ENCODE data around the gene ARHGAP11B.
"Not testable (repeated sequence)": the region's sequence is repeated elsewhere in the genome, so short reads cannot be mapped to it uniquely, and the experiment has no call there.

- TF ChIP-seq, protein P1, sequence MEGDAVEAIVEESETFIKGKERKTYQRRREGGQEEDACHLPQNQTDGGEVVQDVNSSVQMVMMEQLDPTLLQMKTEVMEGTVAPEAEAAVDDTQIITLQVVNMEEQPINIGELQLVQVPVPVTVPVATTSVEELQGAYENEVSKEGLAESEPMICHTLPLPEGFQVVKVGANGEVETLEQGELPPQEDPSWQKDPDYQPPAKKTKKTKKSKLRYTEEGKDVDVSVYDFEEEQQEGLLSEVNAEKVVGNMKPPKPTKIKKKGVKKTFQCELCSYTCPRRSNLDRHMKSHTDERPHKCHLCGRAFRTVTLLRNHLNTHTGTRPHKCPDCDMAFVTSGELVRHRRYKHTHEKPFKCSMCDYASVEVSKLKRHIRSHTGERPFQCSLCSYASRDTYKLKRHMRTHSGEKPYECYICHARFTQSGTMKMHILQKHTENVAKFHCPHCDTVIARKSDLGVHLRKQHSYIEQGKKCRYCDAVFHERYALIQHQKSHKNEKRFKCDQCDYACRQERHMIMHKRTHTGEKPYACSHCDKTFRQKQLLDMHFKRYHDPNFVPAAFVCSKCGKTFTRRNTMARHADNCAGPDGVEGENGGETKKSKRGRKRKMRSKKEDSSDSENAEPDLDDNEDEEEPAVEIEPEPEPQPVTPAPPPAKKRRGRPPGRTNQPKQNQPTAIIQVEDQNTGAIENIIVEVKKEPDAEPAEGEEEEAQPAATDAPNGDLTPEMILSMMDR (IDR thresholded peaks at IDR 0.05), result not testable (repeated sequence)
- not testable (repeated sequence) for TF ChIP-seq POLR2AphosphoS5, EP300, POLR2A (IDR thresholded peaks at IDR 0.05)
These were observed 59.9 kb downstream of the ARHGAP11B start for GRCh38 chr15:30685709-30686285.
